WERI-Rb-1 (cell line): ENCODE measurements around the gene TEAD1.

Experiments
- DNase-seq: peaks from one replicate; pipeline ENCODE4 v3.0.0-alpha.2; 2020
- H3K27ac ChIP-seq: fragments of 250-450 bp; sonication (Bioruptor Pico); 2 replicates; pipeline ENCODE4 v1.5.1; 2020; ENCODE audit warnings: mild to moderate bottlenecking, moderate library complexity
- H3K27me3 ChIP-seq: fragments of 250-450 bp; sonication (Bioruptor Pico); 2 replicates; pipeline ENCODE4 v1.5.1; 2021; ENCODE audit warnings: mild to moderate bottlenecking, low read depth, moderate library complexity; ENCODE audit not compliant: insufficient read depth, severe bottlenecking
- H3K36me3 ChIP-seq: fragments of 250-450 bp; sonication (Bioruptor Pico); 2 replicates; pipeline ENCODE4 v1.5.1; 2020; ENCODE audit warnings: mild to moderate bottlenecking, moderate library complexity
- H3K4me3 ChIP-seq: 2 replicates; pipeline ENCODE4 v1.5.1; 2011; ENCODE audit warnings: low read depth, mild to moderate bottlenecking, control low read depth, low read length
- H3K9me3 ChIP-seq: fragments of 250-450 bp; sonication (Bioruptor Pico); 2 replicates; pipeline ENCODE4 v1.5.1; 2021; ENCODE audit warnings: mild to moderate bottlenecking, moderate library complexity; ENCODE audit not compliant: severe bottlenecking
- TF ChIP-seq, protein P1 (sequence below): IDR thresholded peaks from 2 replicates; pipeline ENCODE4 v1.5.1; 2011; ENCODE audit warnings: low read depth, mild to moderate bottlenecking, control low read depth, inconsistent platforms, low read length

TEAD1 gene

GRCh38 chr11:12827369-12827768, 153.1 kb downstream of the TEAD1 start:
- no peaks in the 10 kb centered on the region; the same call in 1 of the 2 replicates for H3K36me3 ChIP-seq
- no peak for DNase-seq
- no peak overlapping the region for H3K27ac ChIP-seq
- TF ChIP-seq, protein P1, sequence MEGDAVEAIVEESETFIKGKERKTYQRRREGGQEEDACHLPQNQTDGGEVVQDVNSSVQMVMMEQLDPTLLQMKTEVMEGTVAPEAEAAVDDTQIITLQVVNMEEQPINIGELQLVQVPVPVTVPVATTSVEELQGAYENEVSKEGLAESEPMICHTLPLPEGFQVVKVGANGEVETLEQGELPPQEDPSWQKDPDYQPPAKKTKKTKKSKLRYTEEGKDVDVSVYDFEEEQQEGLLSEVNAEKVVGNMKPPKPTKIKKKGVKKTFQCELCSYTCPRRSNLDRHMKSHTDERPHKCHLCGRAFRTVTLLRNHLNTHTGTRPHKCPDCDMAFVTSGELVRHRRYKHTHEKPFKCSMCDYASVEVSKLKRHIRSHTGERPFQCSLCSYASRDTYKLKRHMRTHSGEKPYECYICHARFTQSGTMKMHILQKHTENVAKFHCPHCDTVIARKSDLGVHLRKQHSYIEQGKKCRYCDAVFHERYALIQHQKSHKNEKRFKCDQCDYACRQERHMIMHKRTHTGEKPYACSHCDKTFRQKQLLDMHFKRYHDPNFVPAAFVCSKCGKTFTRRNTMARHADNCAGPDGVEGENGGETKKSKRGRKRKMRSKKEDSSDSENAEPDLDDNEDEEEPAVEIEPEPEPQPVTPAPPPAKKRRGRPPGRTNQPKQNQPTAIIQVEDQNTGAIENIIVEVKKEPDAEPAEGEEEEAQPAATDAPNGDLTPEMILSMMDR: no peak
- H3K4me3 ChIP-seq: no peak overlapping the region
- H3K9me3 ChIP-seq: no peaks in the 10 kb centered on the region
- H3K27me3 ChIP-seq: no peaks in the 10 kb centered on the region

DNA sequence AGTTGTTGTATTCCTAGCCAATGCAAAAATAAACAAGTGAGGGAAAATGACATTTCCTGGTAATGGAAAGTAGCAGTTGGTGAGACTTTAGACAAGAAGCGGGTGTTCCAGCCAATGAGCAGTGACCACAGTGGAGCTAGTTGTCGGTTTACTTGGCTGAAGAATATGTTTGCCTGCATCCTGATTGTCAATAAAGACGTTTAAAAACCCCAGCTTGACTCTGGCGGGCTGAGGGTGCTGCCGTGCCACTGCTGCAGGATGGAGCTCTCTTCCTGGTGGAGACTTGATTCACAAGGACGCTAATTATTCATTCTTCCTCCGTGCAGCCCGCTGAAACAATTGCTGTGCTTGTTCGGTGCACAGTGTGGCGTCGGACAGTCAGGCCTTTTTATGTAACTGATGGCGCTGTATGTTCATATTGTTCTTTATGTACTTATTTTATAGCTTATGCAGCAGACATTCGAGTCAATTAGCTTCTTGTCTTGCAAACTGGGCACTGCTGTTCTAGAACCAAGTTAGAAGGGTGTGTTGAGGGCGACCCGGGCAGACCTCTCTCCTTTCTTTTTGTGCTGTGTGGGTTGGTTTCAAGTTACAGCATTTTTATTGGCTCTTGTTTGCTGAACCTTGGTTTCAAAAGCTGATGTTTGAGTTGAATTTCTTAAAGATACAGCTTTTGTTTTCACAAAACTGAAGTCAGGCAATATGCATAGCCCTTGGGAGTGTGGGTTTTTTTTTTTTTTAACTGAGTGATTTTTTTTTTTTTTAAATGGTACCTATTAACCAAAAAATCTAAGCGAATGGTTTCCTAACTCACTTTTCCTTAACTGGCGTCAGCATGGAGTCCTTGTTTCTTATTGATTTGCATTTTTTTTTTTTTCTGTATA, 153.9 kb downstream of the TEAD1 start:
- H3K9me3 ChIP-seq: no peaks in the 10 kb centered on the region
- no peak overlapping the region for H3K4me3 ChIP-seq
- no peak for DNase-seq
- H3K36me3 ChIP-seq: no peaks in the 10 kb centered on the region; the same call in 1 of the 2 replicates
- H3K27ac ChIP-seq: no peak overlapping the region
- TF ChIP-seq, protein P1: no peak
- H3K27me3 ChIP-seq: no peaks in the 10 kb centered on the region

DNA sequence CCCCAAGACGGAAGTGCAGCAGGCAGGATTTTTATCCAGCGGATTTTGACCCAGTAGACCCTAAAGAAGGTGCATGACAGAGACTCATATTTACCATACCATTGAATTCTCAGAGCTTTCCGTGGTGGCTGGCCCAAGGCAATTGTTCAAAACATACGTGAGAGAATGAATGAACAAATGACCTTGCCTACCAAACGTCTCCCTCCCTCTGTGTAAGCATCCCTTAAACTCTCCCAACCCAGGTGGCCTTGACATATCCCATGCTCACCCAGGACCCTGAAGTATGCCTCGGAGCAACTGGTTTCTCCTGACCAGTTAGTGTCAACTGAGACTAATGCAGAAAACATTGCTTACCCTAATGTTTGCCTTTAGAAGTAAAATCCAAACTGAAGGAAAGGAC, 154.9 kb downstream of the TEAD1 start:
- H3K36me3 ChIP-seq: no peaks in the 10 kb centered on the region; the same call in 1 of the 2 replicates
- no peak for DNase-seq
- no peak overlapping the region for H3K4me3 ChIP-seq
- peaks cover under 1% of the 10 kb centered on the region for H3K9me3 ChIP-seq
- no peak overlapping the region for H3K27ac ChIP-seq
- TF ChIP-seq, protein P1: no peak
- no peaks in the 10 kb centered on the region for H3K27me3 ChIP-seq

GRCh38 chr11:12829540-12830314, 155.5 kb downstream of the TEAD1 start:
- no peak for DNase-seq
- Histone ChIP-seq H3K27me3 (no peaks in the 10 kb centered on the region), H3K36me3 (no peaks in the 10 kb centered on the region; the same call in none of the 2 replicates), H3K4me3 (no peak overlapping the region), H3K27ac (no peak overlapping the region), H3K9me3 (peaks cover 2% of the 10 kb centered on the region)
- TF ChIP-seq, protein P1: no peak

DNA sequence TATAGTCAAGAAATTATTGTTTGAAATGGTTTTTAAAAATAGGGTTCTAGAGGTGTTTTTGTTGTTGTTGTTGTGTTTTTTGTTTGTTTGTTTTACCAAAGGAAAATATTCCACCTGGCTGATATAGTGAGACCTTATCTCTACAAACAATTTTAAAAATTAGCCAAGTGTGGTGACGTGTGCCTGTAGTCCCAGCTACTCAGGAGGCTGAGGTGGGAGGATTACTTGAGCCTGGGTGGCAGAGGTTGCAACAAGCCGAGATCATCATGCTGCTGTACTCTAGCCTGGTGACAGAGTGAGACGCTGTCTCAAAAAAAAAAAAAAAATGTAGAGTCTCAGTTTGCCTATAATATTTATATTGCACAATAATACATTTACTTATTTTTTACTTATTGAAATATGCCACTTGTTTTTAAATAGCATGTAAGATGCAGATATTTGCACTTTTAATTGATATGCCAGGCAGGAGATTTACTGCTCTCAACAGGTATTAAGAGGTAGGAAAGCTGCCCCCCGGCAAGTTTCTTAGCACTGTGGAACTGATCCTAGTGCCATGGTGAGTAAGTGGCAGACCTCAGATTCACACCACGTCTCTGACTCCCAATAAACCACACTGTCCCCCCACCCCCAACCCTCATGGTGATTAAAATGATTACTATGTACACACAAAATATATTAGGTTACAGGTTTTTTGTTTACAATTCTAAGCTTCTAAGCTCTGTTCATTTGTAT, 157.4 kb downstream of the TEAD1 start:
- no peak overlapping the region for H3K27ac ChIP-seq
- no peaks in the 10 kb centered on the region for H3K27me3 ChIP-seq
- TF ChIP-seq, protein P1: no peak
- H3K9me3 ChIP-seq: peaks cover 2% of the 10 kb centered on the region
- H3K4me3 ChIP-seq: no peak overlapping the region
- H3K36me3 ChIP-seq: no peaks in the 10 kb centered on the region; the same call in none of the 2 replicates
- no peak for DNase-seq
